Pons (tissue), 1 donor: ENCODE results near the gene PLCG1.
A peak's percentile ranks its signal among the peaks of the same experiment; 100 is the strongest.

Experiments
- DNase-seq: peaks from one replicate; pipeline ENCODE4 v3.0.0-alpha.2; 2016; ENCODE audit warnings: low spot score

Gene PLCG1

GRCh38 chr20:41142245-41142644 lies 4.9 kb downstream of the PLCG1 start:
- DNase-seq, result no peak

GRCh38 chr20:41142919-41143318 lies 5.6 kb downstream of the PLCG1 start:
- no peak for DNase-seq

- no peak for DNase-seq
Observed at GRCh38 chr20:41143354-41143753, 6.0 kb downstream of the PLCG1 start.

GRCh38 chr20:41145317-41145716 lies 8.0 kb downstream of the PLCG1 start:
- no peak for DNase-seq

GRCh38 chr20:41145821-41146620 lies 8.7 kb downstream of the PLCG1 start:
- peak; percentile 70 for DNase-seq

GRCh38 chr20:41147767-41148191 lies 10.4 kb downstream of the PLCG1 start:
- DNase-seq, result peak; percentile 34

GRCh38 chr20:41148942-41149341 lies 11.6 kb downstream of the PLCG1 start:
- DNase-seq, result no peak

- peak; percentile 36 for DNase-seq
Observed at GRCh38 chr20:41150664-41151063, 13.3 kb downstream of the PLCG1 start.

- DNase-seq, result no peak
Observed at GRCh38 chr20:41151134-41151869, 14.0 kb downstream of the PLCG1 start.

- DNase-seq, result no peak
Observed at GRCh38 chr20:41152108-41152757, 14.9 kb downstream of the PLCG1 start.

GRCh38 chr20:41154436-41155176 lies 17.3 kb downstream of the PLCG1 start:
- DNase-seq, result no peak

- no peak for DNase-seq
Observed at GRCh38 chr20:41155261-41155660, 17.9 kb downstream of the PLCG1 start.

- no peak for DNase-seq
Observed at GRCh38 chr20:41158082-41158625, 20.8 kb downstream of the PLCG1 start.

- DNase-seq, result no peak
Observed at GRCh38 chr20:41159547-41159946, 22.2 kb downstream of the PLCG1 start.

GRCh38 chr20:41160686-41161085 lies 23.3 kb downstream of the PLCG1 start:
- peak; percentile 72 for DNase-seq

- no peak for DNase-seq
Observed at GRCh38 chr20:41161886-41162285, 24.5 kb downstream of the PLCG1 start.

- no peak for DNase-seq
Observed at GRCh38 chr20:41162396-41162795, 25.1 kb downstream of the PLCG1 start.

GRCh38 chr20:41163821-41164220 lies 26.5 kb downstream of the PLCG1 start:
- no peak for DNase-seq

GRCh38 chr20:41165001-41165882 lies 27.9 kb downstream of the PLCG1 start:
- no peak for DNase-seq

GRCh38 chr20:41166201-41167117 lies 29.1 kb downstream of the PLCG1 start:
- DNase-seq, result no peak
